RWPE2 (cell line): Measurements from ENCODE around the gene PADI4.

Experiments used
- ATAC-seq: fragments of 200-7000 bp; cut with Tn5 transposase; 3 replicates; pipeline ENCODE4 v1.9.1; 2021; ENCODE audit warnings: low read depth
- DNase-seq: peaks from one replicate; pipeline ENCODE4 v3.0.0-alpha.2; 2020; ENCODE audit warnings: low spot score
- H3K27ac ChIP-seq: fragments of 450-650 bp; 2 replicates; pipeline ENCODE4 v1.5.1; 2017; ENCODE audit warnings: mild to moderate bottlenecking; ENCODE audit not compliant: poor library complexity, severe bottlenecking
- H3K27me3 ChIP-seq: fragments of 250-450 bp; sonication (Bioruptor Pico); 2 replicates; pipeline ENCODE4 v1.5.1; 2021; ENCODE audit warnings: mild to moderate bottlenecking, moderate library complexity; ENCODE audit not compliant: insufficient read depth, poor library complexity, severe bottlenecking
- H3K36me3 ChIP-seq: fragments of 250-450 bp; sonication (Bioruptor Pico); 2 replicates; pipeline ENCODE4 v1.5.1; 2020; ENCODE audit warnings: low read depth, mild to moderate bottlenecking, moderate library complexity
- H3K4me1 ChIP-seq: fragments of 250-450 bp; sonication (Bioruptor Pico); 2 replicates; pipeline ENCODE4 v1.5.1; 2021; ENCODE audit warnings: mild to moderate bottlenecking, moderate library complexity; ENCODE audit not compliant: insufficient read depth, poor library complexity, severe bottlenecking
- H3K4me3 ChIP-seq: fragments of 250-450 bp; sonication (Bioruptor Pico); 2 replicates; pipeline ENCODE4 v1.5.1; 2021; ENCODE audit warnings: mild to moderate bottlenecking, moderate library complexity; ENCODE audit not compliant: severe bottlenecking
- H3K9me3 ChIP-seq: fragments of 250-450 bp; sonication (Bioruptor Pico); 2 replicates; pipeline ENCODE4 v1.5.1; 2021; ENCODE audit warnings: mild to moderate bottlenecking, moderate library complexity; ENCODE audit not compliant: severe bottlenecking
- CTCF ChIP-seq: fragments of 450-650 bp; IDR thresholded peaks from one replicate; pipeline ENCODE4 v1.5.1; 2017; ENCODE audit warnings: mild to moderate bottlenecking, moderate library complexity; ENCODE audit not compliant: poor library complexity, severe bottlenecking

The PADI4 gene

GRCh38 chr1:17270891-17271765 is 36.9 kb upstream of the PADI4 start:
- TF ChIP-seq CTCF = no peak
- Histone ChIP-seq H3K4me3 (no peak overlapping the region), H3K36me3 (no peaks in the 10 kb centered on the region; the same call in 1 of the 2 replicates), H3K27ac (no peak overlapping the region), H3K27me3 (no peaks in the 10 kb centered on the region), H3K4me1 (peaks cover 2% of the 10 kb centered on the region), H3K9me3 (no peaks in the 10 kb centered on the region)
- ATAC-seq (no peak), DNase-seq (no peak)

- H3K9me3 ChIP-seq = no peaks in the 10 kb centered on the region
- peaks cover 9% of the 10 kb centered on the region for H3K4me1 ChIP-seq
- no peaks in the 10 kb centered on the region; the same call in 1 of the 2 replicates for H3K36me3 ChIP-seq
- ATAC-seq (no peak), DNase-seq (no peak)
- no peak for TF ChIP-seq CTCF
- H3K4me3 ChIP-seq = no peak overlapping the region
- H3K27me3 ChIP-seq = no peaks in the 10 kb centered on the region
- H3K27ac ChIP-seq = no peak overlapping the region
Observed at GRCh38 chr1:17272066-17272465, 35.9 kb upstream of the PADI4 start.

- no peak for TF ChIP-seq CTCF
- DNase-seq = no peak
- no peak overlapping the region for H3K27ac ChIP-seq
- no peaks in the 10 kb centered on the region; the same call in 1 of the 2 replicates for H3K36me3 ChIP-seq
- no peaks in the 10 kb centered on the region for H3K9me3 ChIP-seq
- H3K27me3 ChIP-seq = no peaks in the 10 kb centered on the region
- ATAC-seq = no peak
- H3K4me1 ChIP-seq = peaks cover 9% of the 10 kb centered on the region
- no peak overlapping the region for H3K4me3 ChIP-seq
Observed at GRCh38 chr1:17272646-17273045, 35.4 kb upstream of the PADI4 start.

- ATAC-seq (no peak), DNase-seq (no peak)
- Histone ChIP-seq H3K27ac (no peak overlapping the region), H3K4me1 (peaks cover 9% of the 10 kb centered on the region), H3K36me3 (no peaks in the 10 kb centered on the region; the same call in 1 of the 2 replicates), H3K9me3 (no peaks in the 10 kb centered on the region), H3K4me3 (no peak overlapping the region), H3K27me3 (no peaks in the 10 kb centered on the region)
- TF ChIP-seq CTCF = no peak
Observed at GRCh38 chr1:17273096-17273495, 34.9 kb upstream of the PADI4 start.
